ENCODE measurements around the gene BOD1L1. TPM values are rescaled to one million over a fixed set of nuclear protein-coding genes. Genes with fewer than 3 reads are reported as not detected.

Gene BOD1L1
- total and polyA plus RNA-seq, 7 donors, result 6.0 to 19.3 (median 13.7) TPM

GRCh38 chr4:13553081-13553480 lies 74.4 kb downstream of the BOD1L1 start:
- Histone ChIP-seq H3K4me1 (peaks cover 5% of the 10 kb centered on the region), H3K36me3 (ENCODE audit: insufficient read depth in 1 of 2, low read depth in 1 of 2) (no peaks in the 10 kb centered on the region), H3K9me3 (peaks cover 5% of the 10 kb centered on the region), H3K4me3 (no peak overlapping the region), H3K27me3 (ENCODE audit: insufficient read depth in 3 of 3, low read length in 2 of 3) (peaks cover 2 to 37% (median 4%) of the 10 kb centered on the region in 3 donors), H3K27ac (no peak overlapping the region)
- TF ChIP-seq, protein P1, sequence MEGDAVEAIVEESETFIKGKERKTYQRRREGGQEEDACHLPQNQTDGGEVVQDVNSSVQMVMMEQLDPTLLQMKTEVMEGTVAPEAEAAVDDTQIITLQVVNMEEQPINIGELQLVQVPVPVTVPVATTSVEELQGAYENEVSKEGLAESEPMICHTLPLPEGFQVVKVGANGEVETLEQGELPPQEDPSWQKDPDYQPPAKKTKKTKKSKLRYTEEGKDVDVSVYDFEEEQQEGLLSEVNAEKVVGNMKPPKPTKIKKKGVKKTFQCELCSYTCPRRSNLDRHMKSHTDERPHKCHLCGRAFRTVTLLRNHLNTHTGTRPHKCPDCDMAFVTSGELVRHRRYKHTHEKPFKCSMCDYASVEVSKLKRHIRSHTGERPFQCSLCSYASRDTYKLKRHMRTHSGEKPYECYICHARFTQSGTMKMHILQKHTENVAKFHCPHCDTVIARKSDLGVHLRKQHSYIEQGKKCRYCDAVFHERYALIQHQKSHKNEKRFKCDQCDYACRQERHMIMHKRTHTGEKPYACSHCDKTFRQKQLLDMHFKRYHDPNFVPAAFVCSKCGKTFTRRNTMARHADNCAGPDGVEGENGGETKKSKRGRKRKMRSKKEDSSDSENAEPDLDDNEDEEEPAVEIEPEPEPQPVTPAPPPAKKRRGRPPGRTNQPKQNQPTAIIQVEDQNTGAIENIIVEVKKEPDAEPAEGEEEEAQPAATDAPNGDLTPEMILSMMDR (IDR thresholded peaks at IDR 0.05), result no peak
- no peak for DNase-seq
- no peak for ATAC-seq
- intact Hi-C loops (cut with DNase I), result no loop called here
- 66 to 69% (median 68%) methylated on average over 1 of the region's 1 CpG for WGBS, 3 donors

DNA sequence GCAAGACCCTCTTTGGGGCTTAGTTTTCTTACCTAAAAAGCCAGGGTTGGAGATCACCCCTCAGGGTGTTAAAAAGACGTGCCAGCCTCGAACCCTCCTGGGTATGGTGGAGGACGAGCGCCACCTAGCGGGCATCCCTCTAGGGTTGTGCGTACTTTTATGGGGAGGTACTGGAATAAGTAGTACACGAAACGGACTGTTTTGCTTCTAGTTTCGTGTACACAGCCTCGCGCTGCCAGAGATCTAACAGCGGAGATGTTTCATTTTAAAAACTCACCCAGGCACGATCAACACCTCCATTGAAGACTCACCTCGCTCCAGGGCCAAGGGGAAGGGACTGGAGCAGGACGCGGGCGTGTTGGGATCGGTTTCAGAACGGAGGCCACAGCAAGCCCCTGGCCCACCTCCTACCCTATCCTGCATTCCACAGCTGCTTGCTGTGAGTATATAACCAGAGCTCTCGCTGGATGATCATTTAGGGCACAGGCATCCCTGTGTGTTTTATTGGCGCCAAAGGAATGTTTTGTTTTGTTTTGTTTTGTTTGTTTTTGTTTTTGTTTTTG lies 78.5 kb downstream of the BOD1L1 start:
- Histone ChIP-seq H3K27me3 (ENCODE audit: insufficient read depth in 3 of 3, low read length in 2 of 3) (peaks cover 0 to 77% (median 27%) of the 10 kb centered on the region in 3 donors), H3K36me3 (ENCODE audit: insufficient read depth in 1 of 2, low read depth in 1 of 2) (no peaks in the 10 kb centered on the region), H3K4me1 (peaks cover 9% of the 10 kb centered on the region), H3K27ac (no peak overlapping the region), H3K4me3 (peak overlapping the region; percentile 41), H3K9me3 (peaks cover 5% of the 10 kb centered on the region)
- TF ChIP-seq, protein P1 (IDR thresholded peaks at IDR 0.05), result peak; percentile 93
- 3% methylated on average over 21 of the region's 21 CpGs for WGBS, 3 donors
- DNase-seq (peak; percentile 79 to 83), ATAC-seq (peak; percentile 71 to 85 (median 74))
- intact Hi-C loops (cut with DNase I), result loop anchor here (2.0 to 5.0 kb wide), 3 partner anchors 696 to 817 kb away; no protein-coding TSS in a partner anchor

DNA sequence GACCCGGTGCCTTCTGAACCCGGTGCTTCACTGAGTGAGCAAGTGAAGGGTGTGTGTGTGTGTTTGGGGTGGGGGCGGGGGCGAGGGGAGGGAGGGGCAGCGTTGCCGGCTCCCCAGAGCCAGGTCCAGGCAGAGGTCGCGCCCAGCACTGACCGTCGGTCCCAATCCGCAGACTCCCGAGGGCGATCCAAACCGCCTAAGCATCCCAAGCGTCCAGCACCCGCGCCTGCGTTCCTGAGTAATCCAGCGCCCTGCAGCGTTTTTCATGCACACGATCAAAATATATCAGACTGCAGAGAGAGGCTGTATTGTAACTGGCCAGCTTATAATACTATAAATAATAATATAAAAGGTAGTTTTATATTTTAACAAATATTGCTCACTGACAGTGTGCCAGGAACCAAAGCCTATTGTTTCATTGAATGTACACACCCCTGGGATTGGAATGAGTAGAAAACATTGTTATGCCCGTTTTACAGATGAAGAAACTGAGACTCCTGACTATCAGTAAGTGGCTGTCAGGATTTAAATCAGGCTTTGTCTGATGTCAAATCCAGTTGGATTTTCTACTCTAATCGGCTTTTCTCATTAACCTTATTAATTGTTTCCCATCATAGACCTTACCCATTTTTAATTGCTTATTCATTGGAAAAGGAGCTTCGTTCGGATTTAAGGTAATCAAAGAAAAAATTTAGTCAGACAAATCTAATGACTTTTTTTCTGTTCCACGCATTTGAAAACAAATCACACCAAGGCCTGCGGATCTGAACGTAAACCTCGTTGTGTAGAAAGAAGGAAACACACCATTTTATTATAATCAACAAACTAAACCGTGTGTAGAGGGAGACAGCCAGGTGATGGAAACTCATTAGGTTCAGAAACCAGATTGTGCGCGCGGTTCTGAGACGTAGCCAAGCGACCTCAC lies 79.2 kb downstream of the BOD1L1 start:
- H3K9me3 ChIP-seq, result peaks cover 5% of the 10 kb centered on the region
- no peaks in the 10 kb centered on the region for H3K36me3 ChIP-seq (ENCODE audit: insufficient read depth in 1 of 2, low read depth in 1 of 2)
- peaks cover 0 to 85% (median 34%) of the 10 kb centered on the region in 3 donors for H3K27me3 ChIP-seq (ENCODE audit: insufficient read depth in 3 of 3, low read length in 2 of 3)
- 7 to 10% (median 7%) methylated on average over 31 to 35 of the region's 35 CpGs for WGBS, 3 donors
- DNase-seq (no peak), ATAC-seq (no peak)
- intact Hi-C loops (cut with DNase I), result loop anchor here (2.0 to 5.0 kb wide), 3 partner anchors 696 to 816 kb away; no protein-coding TSS in a partner anchor
- peaks cover 9% of the 10 kb centered on the region for H3K4me1 ChIP-seq
- H3K4me3 ChIP-seq, result peak overlapping the region; percentile 52
- TF ChIP-seq, protein P1 (IDR thresholded peaks at IDR 0.05), result no peak
- H3K27ac ChIP-seq, result no peak overlapping the region

GRCh38 chr4:13547485-13548041 lies 80.0 kb downstream of the BOD1L1 start:
- Histone ChIP-seq H3K36me3 (ENCODE audit: insufficient read depth in 1 of 2, low read depth in 1 of 2) (no peaks in the 10 kb centered on the region), H3K27me3 (ENCODE audit: insufficient read depth in 3 of 3, low read length in 2 of 3) (peaks cover 0 to 92% (median 41%) of the 10 kb centered on the region in 3 donors), H3K9me3 (peaks cover 5% of the 10 kb centered on the region), H3K4me1 (peaks cover 9% of the 10 kb centered on the region), H3K4me3 (peak overlapping the region; percentile 52), H3K27ac (no peak overlapping the region)
- intact Hi-C loops (cut with DNase I), result loop anchor here (2.0 to 5.0 kb wide), 3 partner anchors 695 to 815 kb away; no protein-coding TSS in a partner anchor
- DNase-seq, result no peak
- ATAC-seq, result no peak
- WGBS, 3 donors, result 0 to 1% (median 1%) methylated on average over 39 to 56 of the region's 56 CpGs
- TF ChIP-seq, protein P1 (IDR thresholded peaks at IDR 0.05), result no peak

All from psoas muscle (tissue), 8 donors.